ENCODE results near the gene CENPS.

- TF ChIP-seq CTCF (conservative IDR thresholded peaks at IDR 0.05) = no peak
- no peak for TF ChIP-seq ZFX (IDR thresholded peaks at IDR 0.05)
Observed at GRCh38 chr1:10401281-10401680, 29.0 kb upstream of the CENPS start.
